GM18517 (cell line): ENCODE measurements around the gene RESF1.

Experiments
- ATAC-seq: cut with Tn5 transposase; IDR thresholded peaks from one replicate; pipeline ENCODE4 v1.9.1; 2021; ENCODE audit warnings: mild to moderate bottlenecking, moderate library complexity; ENCODE audit not compliant: unreplicated experiment

Gene RESF1

GRCh38 chr12:32005496-32006125 lies 46.4 kb downstream of the RESF1 start:
- no peak for ATAC-seq
